PC-9 (cell line): Measurements from ENCODE around the gene SART3. TPM values are rescaled to one million over a fixed set of nuclear protein-coding genes. Genes with fewer than 3 reads are reported as not detected.
"Not testable (repeated sequence)": the region's sequence is repeated elsewhere in the genome, so short reads cannot be mapped to it uniquely, and the experiment has no call there.

Experiments used
- BruUV-seq: library from RNA; stranded (reverse); fragments of 400-500 nt; replicated peaks from 2 replicates; lab custom pipeline; 2021; lab: Mats Ljungman, UMichigan
- CTCF ChIA-PET: fragments of 300-600 bp; sonication (Branson Sonifier 250); formaldehyde crosslinking; loops from one replicate; lab custom pipeline; 2022; ENCODE audit warnings: antibody characterized with exemption; lab: Charles Lee
- POLR2A ChIA-PET: fragments of 300-600 bp; sonication (Branson Sonifier 250); formaldehyde crosslinking; loops from one replicate; lab custom pipeline; 2022; ENCODE audit warnings: antibody characterized with exemption; ENCODE audit not compliant: unreplicated experiment; lab: Charles Lee
- DNase-seq, 2 experiments: peaks; one replicate each; pipeline versions ENCODE4 v3.0.0 to v3.0.0-alpha.2; 2015 to 2022; ENCODE audit warnings: mixed read lengths in 1 of 2
- H2AFZ ChIP-seq: fragments of 200-600 bp; sonication (generic); 2 replicates; pipeline ENCODE4 v1.8.1; 2017; ENCODE audit warnings: antibody characterized with exemption
- H3F3A ChIP-seq: fragments of 200-600 bp; sonication (generic); 2 replicates; pipeline ENCODE4 v1.8.1; 2017; ENCODE audit warnings: antibody characterized with exemption, mild to moderate bottlenecking, low read depth; ENCODE audit not compliant: insufficient read depth
- H3K27ac ChIP-seq: fragments of 200-600 bp; sonication (generic); 2 replicates; pipeline ENCODE4 v1.6.1; 2016; ENCODE audit warnings: mixed run types
- H3K27me3 ChIP-seq: fragments of 200-600 bp; sonication (generic); 2 replicates; pipeline ENCODE4 v1.6.1; 2016; ENCODE audit warnings: low read depth, mixed run types; ENCODE audit not compliant: insufficient read depth
- H3K36me3 ChIP-seq: fragments of 200-600 bp; sonication (generic); 2 replicates; pipeline ENCODE4 v1.6.1; 2016; ENCODE audit warnings: low read depth, mixed run types
- H3K4me1 ChIP-seq: fragments of 200-600 bp; sonication (generic); replicated peaks from 2 replicates; pipeline ENCODE4 v1.6.1; 2016; ENCODE audit warnings: mixed run types; ENCODE audit not compliant: insufficient read depth
- H3K4me2 ChIP-seq: fragments of 200-600 bp; sonication (generic); 2 replicates; pipeline ENCODE4 v1.6.1; 2017; ENCODE audit warnings: mixed run types
- H3K4me3 ChIP-seq: fragments of 200-600 bp; sonication (generic); 2 replicates; pipeline ENCODE4 v1.6.1; 2016; ENCODE audit warnings: mixed run types
- H3K79me2 ChIP-seq: fragments of 200-600 bp; sonication (generic); 2 replicates; pipeline ENCODE4 v1.6.1; 2017; ENCODE audit warnings: low read depth, mixed run types
- H3K9me2 ChIP-seq: fragments of 200-600 bp; sonication (generic); 2 replicates; pipeline ENCODE4 v1.8.1; 2017; ENCODE audit warnings: mild to moderate bottlenecking; ENCODE audit not compliant: insufficient read depth
- H3K9me3 ChIP-seq: fragments of 200-600 bp; sonication (generic); 2 replicates; pipeline ENCODE4 v1.8.1; 2016; ENCODE audit warnings: low read depth; ENCODE audit not compliant: insufficient read depth
- H4K20me1 ChIP-seq: fragments of 200-600 bp; sonication (generic); 2 replicates; pipeline ENCODE4 v1.8.1; 2017; ENCODE audit not compliant: insufficient read depth
- EZH2 ChIP-seq: fragments of 200-600 bp; sonication (generic); IDR thresholded peaks from 2 replicates; pipeline ENCODE4 v1.8.0; 2017; ENCODE audit warnings: antibody characterized with exemption, low read depth
- intact Hi-C: fragments of 100-400 bp; cut with micrococcal nuclease; formaldehyde crosslinking; loops from one replicate; pipeline ENCODE4 v1.10.0; 2022; ENCODE audit not compliant: unreplicated experiment
- total RNA-seq: library from RNA; stranded (reverse); gene quantifications from 2 replicates; pipeline ENCODE4 v1.2.3, GENCODE V29; 2021
- TF ChIP-seq, protein P1 (sequence below): fragments of 200-600 bp; sonication (generic); conservative IDR thresholded peaks from 2 replicates; pipeline ENCODE4 v1.6.1; 2017; ENCODE audit warnings: mixed run types, antibody characterized with exemption, mild to moderate bottlenecking, moderate library complexity

SART3 gene
- total RNA-seq, 1 experiment from 2014 or later: 49.3 TPM

DNA sequence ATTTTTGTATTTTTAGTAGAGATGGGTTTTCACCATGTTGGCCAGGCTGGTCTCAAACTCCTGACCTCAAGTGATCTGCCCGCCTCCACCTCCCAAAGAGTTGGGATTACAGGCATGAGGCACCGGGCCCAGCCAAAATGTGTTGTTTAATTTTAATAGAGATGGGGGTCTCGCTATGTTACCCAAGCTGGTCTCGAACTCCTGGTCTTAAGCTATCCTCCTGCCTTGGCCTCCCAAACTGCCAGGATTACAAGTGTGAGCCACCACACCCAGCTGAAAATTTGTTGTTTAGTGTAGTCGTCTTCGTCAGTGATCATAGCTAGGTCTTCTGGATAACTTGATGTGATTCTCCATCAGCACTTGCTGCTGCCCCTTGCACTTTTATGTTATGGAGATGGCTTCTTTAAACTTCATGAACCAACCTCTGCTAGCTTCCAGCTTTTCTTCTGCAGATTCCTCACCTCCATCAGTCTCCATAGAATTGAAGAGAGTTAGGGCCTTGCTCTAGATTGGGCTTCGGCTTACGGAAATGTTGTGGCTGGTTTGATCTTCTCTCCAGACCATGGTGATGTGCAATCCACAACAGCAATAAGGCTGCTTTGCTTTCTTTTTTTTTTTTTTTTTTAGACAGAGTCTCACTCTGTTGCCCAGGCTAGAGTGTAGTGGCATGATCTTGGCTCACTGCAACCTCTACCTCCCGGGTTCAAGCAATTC, 14.4 kb upstream of the SART3 start:
- Histone ChIP-seq H3K4me3 (no peak overlapping the region), H3K27ac (no peak overlapping the region), H3K9me2 (no peaks in the 10 kb centered on the region), H3K27me3 (no peaks in the 10 kb centered on the region), H3K36me3 (no peaks in the 10 kb centered on the region), H3K9me3 (no peaks in the 10 kb centered on the region), H4K20me1 (no peaks in the 10 kb centered on the region), H3K79me2 (no peaks in the 10 kb centered on the region), H3K4me1 (no peaks in the 10 kb centered on the region), H3K4me2 (no peak overlapping the region), H3F3A (no peaks in the 10 kb centered on the region), H2AFZ (no peak overlapping the region)
- no peak for DNase-seq
- no peak for TF ChIP-seq EZH2
- TF ChIP-seq, protein P1, sequence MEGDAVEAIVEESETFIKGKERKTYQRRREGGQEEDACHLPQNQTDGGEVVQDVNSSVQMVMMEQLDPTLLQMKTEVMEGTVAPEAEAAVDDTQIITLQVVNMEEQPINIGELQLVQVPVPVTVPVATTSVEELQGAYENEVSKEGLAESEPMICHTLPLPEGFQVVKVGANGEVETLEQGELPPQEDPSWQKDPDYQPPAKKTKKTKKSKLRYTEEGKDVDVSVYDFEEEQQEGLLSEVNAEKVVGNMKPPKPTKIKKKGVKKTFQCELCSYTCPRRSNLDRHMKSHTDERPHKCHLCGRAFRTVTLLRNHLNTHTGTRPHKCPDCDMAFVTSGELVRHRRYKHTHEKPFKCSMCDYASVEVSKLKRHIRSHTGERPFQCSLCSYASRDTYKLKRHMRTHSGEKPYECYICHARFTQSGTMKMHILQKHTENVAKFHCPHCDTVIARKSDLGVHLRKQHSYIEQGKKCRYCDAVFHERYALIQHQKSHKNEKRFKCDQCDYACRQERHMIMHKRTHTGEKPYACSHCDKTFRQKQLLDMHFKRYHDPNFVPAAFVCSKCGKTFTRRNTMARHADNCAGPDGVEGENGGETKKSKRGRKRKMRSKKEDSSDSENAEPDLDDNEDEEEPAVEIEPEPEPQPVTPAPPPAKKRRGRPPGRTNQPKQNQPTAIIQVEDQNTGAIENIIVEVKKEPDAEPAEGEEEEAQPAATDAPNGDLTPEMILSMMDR: no peak
- intact Hi-C loops: no loop called here
- POLR2A ChIA-PET: no interaction called here
- CTCF ChIA-PET: interaction anchor here (0.5 kb wide), 1 partner anchor 823 kb away, joined by 4 read pairs; no protein-coding TSS in a partner anchor
- BruUV-seq: no TSS peak

DNA sequence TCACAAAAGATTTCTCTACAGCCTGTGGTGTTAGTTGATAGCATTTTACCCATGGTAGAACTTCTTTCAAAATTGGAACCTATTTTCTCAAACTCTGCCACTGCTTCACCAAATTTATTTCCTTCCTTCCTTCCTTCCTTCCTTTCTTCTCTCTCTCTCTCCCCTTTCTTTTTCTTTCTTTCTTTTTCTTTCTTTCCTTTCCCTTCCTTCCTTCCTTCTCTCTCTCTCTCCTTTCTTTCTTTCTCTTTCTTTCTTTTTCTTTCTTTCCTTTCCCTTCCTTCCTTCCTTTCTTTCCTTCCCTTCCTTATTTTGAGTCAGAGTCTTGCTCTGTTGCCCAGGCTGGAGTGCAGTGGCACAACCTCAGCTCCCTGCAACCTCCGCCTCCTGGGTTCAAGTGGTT, 13.3 kb upstream of the SART3 start:
- H3K36me3 ChIP-seq, H3K9me3 ChIP-seq, H3K27ac ChIP-seq, POLR2A ChIA-PET, H3K4me2 ChIP-seq, H3K4me3 ChIP-seq, DNase-seq, H2AFZ ChIP-seq, BruUV-seq, H3F3A ChIP-seq, H4K20me1 ChIP-seq, intact Hi-C loops, H3K4me1 ChIP-seq, H3K79me2 ChIP-seq, H3K27me3 ChIP-seq, H3K9me2 ChIP-seq: not testable (repeated sequence)
- CTCF ChIA-PET: interaction anchor here (0.6 to 0.7 kb wide), 3 partner anchors 44 to 401 kb away, joined by 9 to 16 read pairs (median 11); no protein-coding TSS in a partner anchor

DNA sequence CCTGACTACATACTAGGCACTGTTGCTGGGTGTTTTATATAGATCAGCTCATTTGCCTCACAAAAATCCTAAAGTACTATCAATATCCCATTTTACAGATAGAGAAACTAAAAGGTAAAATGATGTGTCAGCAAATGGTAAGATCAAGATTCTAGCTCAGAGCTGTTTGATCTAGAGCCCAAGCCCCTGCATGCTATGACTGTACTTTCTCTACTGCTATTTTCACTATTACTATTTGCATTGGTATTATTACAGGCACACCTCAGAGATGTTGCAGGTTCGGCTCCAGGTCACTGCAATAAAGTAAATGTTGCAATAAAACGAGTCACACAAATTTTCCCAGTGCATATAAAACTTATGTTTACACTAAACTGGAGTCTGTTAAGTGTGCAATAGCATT, 12.3 kb upstream of the SART3 start:
- peaks cover 4% of the 10 kb centered on the region; the same call in 1 of the 2 replicates for H3F3A ChIP-seq
- H3K4me3 ChIP-seq: no peak overlapping the region
- H4K20me1 ChIP-seq: no peaks in the 10 kb centered on the region
- BruUV-seq: no TSS peak
- H3K36me3 ChIP-seq: peaks cover 1% of the 10 kb centered on the region; the same call in 1 of the 2 replicates
- H3K4me1 ChIP-seq: no peaks in the 10 kb centered on the region
- ChIA-PET CTCF (no interaction called here), POLR2A (no interaction called here)
- intact Hi-C loops: no loop called here
- no peaks in the 10 kb centered on the region for H3K27me3 ChIP-seq
- TF ChIP-seq, protein P1: no peak
- TF ChIP-seq EZH2: no peak
- no peak overlapping the region for H3K4me2 ChIP-seq
- H3K9me3 ChIP-seq: no peaks in the 10 kb centered on the region
- H3K27ac ChIP-seq: no peak overlapping the region
- no peaks in the 10 kb centered on the region for H3K79me2 ChIP-seq
- no peaks in the 10 kb centered on the region for H3K9me2 ChIP-seq
- no peak for DNase-seq
- no peak overlapping the region for H2AFZ ChIP-seq
